ENCODE results near the gene FRMPD4. TPM values are rescaled to one million over a fixed set of nuclear protein-coding genes. Genes with fewer than 3 reads are reported as not detected.

Gene FRMPD4
- total RNA-seq, result 1.6 and 1.7 TPM in 2 replicates
- long read RNA-seq, partial matches to known transcripts, result 0 of 4 reads
- long read RNA-seq, other reads (novel, unspliced or antisense), result 4 of 4 reads

GRCh38 chrX:12138361-12139313, at the start of gene FRMPD4:
FRMPD4 (plus strand) TSS chrX:12138473; CDS start chrX:12138972, 499 bp downstream.
- Mint-ChIP-seq H3K4me1 (ENCODE audit: unreplicated experiment) (peaks cover 21% of the 10 kb centered on the region), H3K27ac (ENCODE audit: unreplicated experiment) (peak within 1 kb of the TSS; percentile 23), H3K9me3 (ENCODE audit: unreplicated experiment) (no peaks in the 10 kb centered on the region), H3K36me3 (ENCODE audit: unreplicated experiment) (no peaks in the 10 kb centered on the region), H3K27me3 (ENCODE audit: unreplicated experiment) (peaks cover 14% of the 10 kb centered on the region), H3K4me3 (ENCODE audit: unreplicated experiment) (peak within 1 kb of the TSS; percentile 79)
- peak; percentile 85 for DNase-seq (ENCODE audit: extremely low spot score, unreplicated experiment)
- TF ChIP-seq CTCF (IDR thresholded peaks at IDR 0.05), result peak; percentile 52

- H3K9me3 Mint-ChIP-seq (ENCODE audit: unreplicated experiment), result peaks cover 10% of the 10 kb centered on the region
- no peak overlapping the region for H3K4me3 Mint-ChIP-seq (ENCODE audit: unreplicated experiment)
- H3K27me3 Mint-ChIP-seq (ENCODE audit: unreplicated experiment), result no peaks in the 10 kb centered on the region
- H3K4me1 Mint-ChIP-seq (ENCODE audit: unreplicated experiment), result no peaks in the 10 kb centered on the region
- no peaks in the 10 kb centered on the region for H3K36me3 Mint-ChIP-seq (ENCODE audit: unreplicated experiment)
- no peak for DNase-seq (ENCODE audit: extremely low spot score, unreplicated experiment)
- no peak overlapping the region for H3K27ac Mint-ChIP-seq (ENCODE audit: unreplicated experiment)
- TF ChIP-seq CTCF (IDR thresholded peaks at IDR 0.05), result no peak
Measured at GRCh38 chrX:12089740-12090139, 48.5 kb upstream of the FRMPD4 start.

- Mint-ChIP-seq H3K4me1 (ENCODE audit: unreplicated experiment) (no peaks in the 10 kb centered on the region), H3K27ac (ENCODE audit: unreplicated experiment) (no peak overlapping the region), H3K9me3 (ENCODE audit: unreplicated experiment) (peaks cover 9% of the 10 kb centered on the region), H3K36me3 (ENCODE audit: unreplicated experiment) (no peaks in the 10 kb centered on the region), H3K4me3 (ENCODE audit: unreplicated experiment) (no peak overlapping the region), H3K27me3 (ENCODE audit: unreplicated experiment) (peaks cover 3% of the 10 kb centered on the region)
- no peak for TF ChIP-seq CTCF (IDR thresholded peaks at IDR 0.05)
- no peak for DNase-seq (ENCODE audit: extremely low spot score, unreplicated experiment)
Measured at GRCh38 chrX:12113321-12113720, 25.0 kb upstream of the FRMPD4 start.

DNA sequence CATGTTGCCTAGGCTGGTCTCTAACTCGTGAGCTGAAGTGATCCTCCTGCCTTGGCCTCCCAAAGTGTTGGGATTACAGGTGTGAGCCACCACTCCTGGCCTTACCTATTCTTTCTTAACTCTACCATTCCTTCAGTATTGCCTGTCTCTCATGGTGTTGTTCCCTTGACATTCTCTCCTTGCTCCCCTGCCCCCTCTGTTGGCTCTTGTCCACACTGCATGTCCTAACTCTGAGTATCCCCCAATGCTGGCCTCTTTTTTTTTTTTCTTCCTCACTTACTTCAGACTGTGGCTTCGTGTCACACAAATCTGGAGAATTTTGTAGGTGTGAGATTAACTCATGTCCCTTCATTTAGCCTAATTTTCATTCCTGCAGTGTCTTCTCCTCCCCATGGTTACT, 22.9 kb upstream of the FRMPD4 start:
- no peak for DNase-seq (ENCODE audit: extremely low spot score, unreplicated experiment)
- TF ChIP-seq CTCF (IDR thresholded peaks at IDR 0.05), result peak; percentile 23
- H3K27ac Mint-ChIP-seq (ENCODE audit: unreplicated experiment), result no peak overlapping the region
- H3K4me1 Mint-ChIP-seq (ENCODE audit: unreplicated experiment), result no peaks in the 10 kb centered on the region
- H3K4me3 Mint-ChIP-seq (ENCODE audit: unreplicated experiment), result no peak overlapping the region
- peaks cover 21% of the 10 kb centered on the region for H3K9me3 Mint-ChIP-seq (ENCODE audit: unreplicated experiment)
- no peaks in the 10 kb centered on the region for H3K36me3 Mint-ChIP-seq (ENCODE audit: unreplicated experiment)
- H3K27me3 Mint-ChIP-seq (ENCODE audit: unreplicated experiment), result no peaks in the 10 kb centered on the region

DNA sequence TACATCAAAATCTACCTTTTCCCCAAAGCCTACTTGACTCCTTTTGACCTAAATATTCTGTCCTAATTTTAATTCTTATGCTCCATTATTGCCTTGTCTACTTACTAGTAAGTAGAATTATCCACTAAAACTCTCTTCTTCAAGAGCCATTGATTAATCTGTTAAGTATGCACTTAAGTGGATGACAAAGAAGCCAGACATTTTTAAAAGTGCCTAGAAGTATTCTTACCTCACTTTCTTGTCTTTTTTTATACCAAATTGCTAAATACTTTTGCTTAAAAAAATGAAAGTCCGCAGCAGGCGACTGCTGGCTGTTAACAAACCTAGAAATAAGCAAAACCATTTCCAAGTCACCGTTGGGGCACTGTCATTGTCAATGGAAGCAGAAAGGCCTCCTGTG, 20.1 kb upstream of the FRMPD4 start:
- Mint-ChIP-seq H3K27me3 (ENCODE audit: unreplicated experiment) (no peaks in the 10 kb centered on the region), H3K36me3 (ENCODE audit: unreplicated experiment) (no peaks in the 10 kb centered on the region), H3K4me3 (ENCODE audit: unreplicated experiment) (no peak overlapping the region), H3K27ac (ENCODE audit: unreplicated experiment) (no peak overlapping the region), H3K4me1 (ENCODE audit: unreplicated experiment) (no peaks in the 10 kb centered on the region), H3K9me3 (ENCODE audit: unreplicated experiment) (peaks cover 17% of the 10 kb centered on the region)
- no peak for TF ChIP-seq CTCF (IDR thresholded peaks at IDR 0.05)
- no peak for DNase-seq (ENCODE audit: extremely low spot score, unreplicated experiment)

Measured in osteocyte (in vitro differentiated cells).